Uterus (tissue), 2 donors: Measurements from ENCODE around the gene CACNB4.

Experiments
- POLR2A ChIP-seq, 2 donors: fragments of 450-650 bp; IDR thresholded peaks; one replicate each; pipeline ENCODE4 v1.6.1; 2016; ENCODE audit warnings: antibody characterized with exemption in 2 of 2, mild to moderate bottlenecking in 1 of 2, moderate library complexity in 1 of 2
- TF ChIP-seq, protein P1 (sequence below), 4 experiments: fragments of 200-600 bp in 2 of 4; fragments of 450-650 bp in 2 of 4; sonication (generic) in 2 of 4; IDR thresholded peaks; one replicate each; pipeline ENCODE4 v1.5.1; 2016 to 2019; ENCODE audit warnings: antibody characterized with exemption in 4 of 4, mild to moderate bottlenecking in 2 of 4, moderate library complexity in 1 of 4

GRCh38 chr2:152061383-152061782 lies 37.5 kb downstream of the CACNB4 start:
- TF ChIP-seq, protein P1, sequence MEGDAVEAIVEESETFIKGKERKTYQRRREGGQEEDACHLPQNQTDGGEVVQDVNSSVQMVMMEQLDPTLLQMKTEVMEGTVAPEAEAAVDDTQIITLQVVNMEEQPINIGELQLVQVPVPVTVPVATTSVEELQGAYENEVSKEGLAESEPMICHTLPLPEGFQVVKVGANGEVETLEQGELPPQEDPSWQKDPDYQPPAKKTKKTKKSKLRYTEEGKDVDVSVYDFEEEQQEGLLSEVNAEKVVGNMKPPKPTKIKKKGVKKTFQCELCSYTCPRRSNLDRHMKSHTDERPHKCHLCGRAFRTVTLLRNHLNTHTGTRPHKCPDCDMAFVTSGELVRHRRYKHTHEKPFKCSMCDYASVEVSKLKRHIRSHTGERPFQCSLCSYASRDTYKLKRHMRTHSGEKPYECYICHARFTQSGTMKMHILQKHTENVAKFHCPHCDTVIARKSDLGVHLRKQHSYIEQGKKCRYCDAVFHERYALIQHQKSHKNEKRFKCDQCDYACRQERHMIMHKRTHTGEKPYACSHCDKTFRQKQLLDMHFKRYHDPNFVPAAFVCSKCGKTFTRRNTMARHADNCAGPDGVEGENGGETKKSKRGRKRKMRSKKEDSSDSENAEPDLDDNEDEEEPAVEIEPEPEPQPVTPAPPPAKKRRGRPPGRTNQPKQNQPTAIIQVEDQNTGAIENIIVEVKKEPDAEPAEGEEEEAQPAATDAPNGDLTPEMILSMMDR (IDR thresholded peaks at IDR 0.05) = no peak
- no peak for TF ChIP-seq POLR2A (IDR thresholded peaks at IDR 0.05)
